ENCODE data around the gene SCLY.
"Not testable (repeated sequence)": the region's sequence is repeated elsewhere in the genome, so short reads cannot be mapped to it uniquely, and the experiment has no call there.

Gene SCLY
- long read RNA-seq, donor 1, transcript SCLY-201 (12 exons, 2,562 nt) = major isoform, 6 of 18 reads
- long read RNA-seq, donor 1, partial matches to known transcripts = 11 of 18 reads
- long read RNA-seq, donor 1, other reads (novel, unspliced or antisense) = 0 of 18 reads
- long read RNA-seq, donor 2, partial matches to known transcripts = 0 of 2 reads
- long read RNA-seq, donor 2, other reads (novel, unspliced or antisense) = 0 of 2 reads
- long read RNA-seq, donor 3, partial matches to known transcripts = 0 of 4 reads
- long read RNA-seq, donor 3, other reads (novel, unspliced or antisense) = 0 of 4 reads
- long read RNA-seq, donor 4 = 0 reads
- long read RNA-seq, donor 5, partial matches to known transcripts = 0 of 7 reads
- long read RNA-seq, donor 5, other reads (novel, unspliced or antisense) = 0 of 7 reads
- long read RNA-seq, donor 6, partial matches to known transcripts = 0 of 5 reads
- long read RNA-seq, donor 6, other reads (novel, unspliced or antisense) = 0 of 5 reads
- long read RNA-seq, donor 7, partial matches to known transcripts = 0 of 6 reads
- long read RNA-seq, donor 7, other reads (novel, unspliced or antisense) = 0 of 6 reads
- long read RNA-seq, donor 8, transcript SCLY-201 (12 exons, 2,562 nt) = major isoform, 6 of 22 reads
- long read RNA-seq, donor 8, partial matches to known transcripts = 14 of 22 reads
- long read RNA-seq, donor 8, other reads (novel, unspliced or antisense) = 0 of 22 reads

- peak; percentile 97 for DNase-seq
Observed at GRCh38 chr2:238060542-238061314, at the start of gene SCLY. Gene SCLY, plus strand, starts transcription at chr2:238061001. Its CDS starts 54 bp downstream, at chr2:238061055.

GRCh38 chr2:238013806-238014205 is 47.0 kb upstream of the SCLY start:
- no peak for DNase-seq

GRCh38 chr2:238015705-238016104 is 45.1 kb upstream of the SCLY start:
- no peak for DNase-seq

GRCh38 chr2:238016526-238016925 is 44.3 kb upstream of the SCLY start:
- DNase-seq = no peak

GRCh38 chr2:238019962-238020361 is 40.8 kb upstream of the SCLY start:
- DNase-seq = no peak

- no peak for DNase-seq
Observed at GRCh38 chr2:238020816-238021215, 40.0 kb upstream of the SCLY start.

GRCh38 chr2:238021327-238021726 is 39.5 kb upstream of the SCLY start:
- DNase-seq = no peak

- DNase-seq = no peak
Observed at GRCh38 chr2:238022594-238023157, 38.1 kb upstream of the SCLY start.

GRCh38 chr2:238023608-238024007 is 37.2 kb upstream of the SCLY start:
- no peak for DNase-seq

GRCh38 chr2:238024986-238025385 is 35.8 kb upstream of the SCLY start:
- DNase-seq = no peak

- DNase-seq = no peak
Observed at GRCh38 chr2:238025741-238026360, 35.0 kb upstream of the SCLY start.

GRCh38 chr2:238027058-238027457 is 33.7 kb upstream of the SCLY start:
- DNase-seq = no peak

GRCh38 chr2:238027591-238028415 is 33.0 kb upstream of the SCLY start:
- no peak for DNase-seq

GRCh38 chr2:238029853-238030252 is 30.9 kb upstream of the SCLY start:
- DNase-seq = no peak

- no peak for DNase-seq
Observed at GRCh38 chr2:238030422-238031155, 30.2 kb upstream of the SCLY start.

- no peak for DNase-seq
Observed at GRCh38 chr2:238031751-238032150, 29.1 kb upstream of the SCLY start.

- no peak for DNase-seq
Observed at GRCh38 chr2:238032755-238033337, 28.0 kb upstream of the SCLY start.

- not testable (repeated sequence) for DNase-seq
Observed at GRCh38 chr2:238033991-238034390, 26.8 kb upstream of the SCLY start.

- DNase-seq = no peak
Observed at GRCh38 chr2:238038203-238038602, 22.6 kb upstream of the SCLY start.

GRCh38 chr2:238039151-238039550 is 21.6 kb upstream of the SCLY start:
- no peak for DNase-seq
